Right lobe of liver (tissue), 4 donors: ENCODE measurements around the gene ITGB3.

Experiments
- CTCF ChIP-seq, 4 donors: fragments of 200-600 bp in 3 of 4; fragments of 450-650 bp in 1 of 4; IDR thresholded peaks; one replicate each; pipeline versions ENCODE4 v1.5.1 to v1.8.0; 2016 to 2022; ENCODE audit warnings: antibody characterized with exemption in 4 of 4, mild to moderate bottlenecking in 2 of 4
- POLR2A ChIP-seq: fragments of 450-650 bp; IDR thresholded peaks from one replicate; pipeline ENCODE4 v1.6.1; 2017; ENCODE audit warnings: antibody characterized with exemption, mild to moderate bottlenecking
- donor health status: DM: no; HTN: no; CAD: no.
- donor health status: DM: no; HTN: no; CAD: no.
- donor health status: DM: no; HTN: yes; CAD: no.

DNA sequence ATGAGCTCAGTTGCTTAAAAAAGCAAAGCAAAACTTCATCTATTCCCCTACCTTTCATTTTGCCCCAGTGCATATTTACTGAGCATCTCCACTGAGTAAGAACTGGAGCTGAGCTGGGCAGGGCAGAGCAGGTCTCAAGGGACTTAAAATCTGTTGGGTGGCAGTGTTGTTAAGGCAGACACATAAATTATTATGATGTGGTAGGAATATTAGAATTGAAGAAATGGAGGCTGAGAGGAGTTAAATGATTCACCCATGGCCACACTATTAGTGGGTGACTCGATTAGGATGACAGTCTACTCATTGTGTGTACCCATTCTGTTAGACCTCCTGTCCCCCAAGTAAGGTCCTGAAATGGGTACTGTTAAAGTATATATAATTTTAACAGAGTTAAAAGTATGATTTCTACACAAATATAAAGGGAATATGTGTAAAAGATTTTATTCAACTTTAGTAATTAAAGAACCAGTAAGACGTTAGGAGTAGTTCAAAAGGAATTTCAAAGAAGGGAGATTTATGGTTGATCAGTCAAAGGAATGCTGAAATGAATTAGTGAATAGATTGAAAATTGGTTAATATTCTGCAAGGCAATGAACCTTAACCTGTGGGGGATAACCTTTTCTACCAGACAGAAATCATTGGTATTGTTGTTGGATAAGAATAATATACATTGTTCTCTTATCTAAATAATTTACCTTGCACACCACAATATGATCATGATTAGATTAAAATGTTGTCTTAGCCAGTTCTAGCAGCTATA is 17.5 kb downstream of the ITGB3 start:
- TF ChIP-seq CTCF (IDR thresholded peaks at IDR 0.05) (no peak), POLR2A (no peak)
